Measurements from ENCODE around the gene MAPKBP1.

- TF ChIP-seq POLR2A (IDR thresholded peaks at IDR 0.05; ENCODE audit: low read depth, low read length) (no peak), TAF1 (IDR thresholded peaks at IDR 0.05; ENCODE audit: borderline replicate concordance, low read depth, low read length) (no peak)
Observed at GRCh38 chr15:41861736-41862356, 87.6 kb downstream of the MAPKBP1 start.
